Endothelial cell of umbilical vein (primary cell): Measurements from ENCODE around the gene TMEM181. TPM values are rescaled to one million over a fixed set of nuclear protein-coding genes. Genes with fewer than 3 reads are reported as not detected.

ENCODE experiments used
- BruUV-seq: library from RNA; stranded (reverse); fragments of 400-500 nt; replicated peaks from 2 replicates; lab custom pipeline; 2021; lab: Mats Ljungman, UMichigan
- CTCF ChIA-PET: fragments of 300-600, 350-600 bp; sonication (Branson Sonifier 250); formaldehyde crosslinking; loops from one replicate; lab custom pipeline; 2021; ENCODE audit warnings: antibody characterized with exemption, inconsistent platforms; lab: Charles Lee
- POLR2A ChIA-PET: fragments of 300-600, 350-600 bp; sonication (Branson Sonifier 250); formaldehyde crosslinking; loops from one replicate; lab custom pipeline; 2021; ENCODE audit warnings: antibody characterized with exemption, inconsistent platforms; lab: Charles Lee
- DNase-seq: peaks from one replicate; pipeline ENCODE4 v3.0.0-alpha.2; 2011; ENCODE audit warnings: low read depth, low spot score
- FAIRE-seq: peaks from 2 replicates; lab custom pipeline; 2011; peaks lifted over from hg19 to GRCh38; lab: Jason Lieb, UNC
- H2AFZ ChIP-seq: 2 replicates; pipeline ENCODE4 v1.6.0; 2012; ENCODE audit warnings: low read depth, low read length, control low read depth, inconsistent platforms
- H3K27ac ChIP-seq: 2 replicates; pipeline ENCODE4 v1.5.1; 2011; ENCODE audit warnings: low read depth, mild to moderate bottlenecking, control low read depth, low read length, moderate library complexity; ENCODE audit not compliant: insufficient read depth
- H3K27me3 ChIP-seq, 2 experiments: 2 replicates each; pipeline versions ENCODE4 v1.6.0 to v1.6.1; 2011; ENCODE audit warnings: low read length in 2 of 2, mixed read lengths in 1 of 2; ENCODE audit not compliant: control insufficient read depth in 2 of 2, insufficient read depth in 2 of 2
- H3K36me3 ChIP-seq, 2 experiments: 2 replicates in 1 of 2; 3 replicates in 1 of 2; pipeline ENCODE4 v1.5.1; 2011; ENCODE audit warnings: low read length in 2 of 2, mild to moderate bottlenecking in 1 of 2, moderate library complexity in 1 of 2; ENCODE audit not compliant: control insufficient read depth in 2 of 2, insufficient read depth in 2 of 2; ENCODE audit errors: extremely low read depth in 1 of 2
- H3K4me1 ChIP-seq: 3 replicates; pipeline ENCODE4 v1.5.1; 2011; ENCODE audit warnings: mild to moderate bottlenecking, low read length; ENCODE audit not compliant: control insufficient read depth, insufficient read depth; ENCODE audit errors: extremely low read depth
- H3K4me2 ChIP-seq: 2 replicates; pipeline ENCODE4 v1.6.1; 2011; ENCODE audit warnings: low read length, control low read depth, mixed read lengths; ENCODE audit not compliant: insufficient read depth
- H3K4me3 ChIP-seq, 3 experiments: fragments of 200-600 bp in 1 of 3; sonication (generic), shearing (Covaris generic) in 1 of 3; replicated peaks in 1 of 3; 2 replicates each; pipeline ENCODE4 v1.5.1; 2011 to 2016; ENCODE audit warnings: control low read depth in 3 of 3, low read length in 3 of 3, mild to moderate bottlenecking in 2 of 3, inconsistent platforms in 1 of 3, low read depth in 1 of 3, moderate library complexity in 1 of 3; ENCODE audit not compliant: insufficient read depth in 1 of 3
- H3K79me2 ChIP-seq: 2 replicates; pipeline ENCODE4 v1.6.0; 2012; ENCODE audit warnings: low read length, inconsistent platforms; ENCODE audit not compliant: control insufficient read depth, insufficient read depth
- H3K9ac ChIP-seq: replicated peaks from 2 replicates; pipeline ENCODE3; 2011; ENCODE audit warnings: low read length, control low read depth; ENCODE audit not compliant: insufficient read depth; ENCODE audit errors: extremely low read depth
- H3K9me1 ChIP-seq: replicated peaks from 3 replicates; pipeline ENCODE4 v1.6.0; 2011; ENCODE audit warnings: mild to moderate bottlenecking, low read length; ENCODE audit not compliant: control insufficient read depth, insufficient read depth; ENCODE audit errors: extremely low read depth
- H3K9me3 ChIP-seq: replicated peaks from 2 replicates; pipeline ENCODE4 v1.5.1; 2012; ENCODE audit warnings: low read length, inconsistent platforms; ENCODE audit not compliant: control insufficient read depth, insufficient read depth
- H4K20me1 ChIP-seq: replicated peaks from 2 replicates; pipeline ENCODE3; 2011; ENCODE audit warnings: mild to moderate bottlenecking, low read length; ENCODE audit not compliant: control insufficient read depth, insufficient read depth; ENCODE audit errors: extremely low read depth
- CTCF ChIP-seq, 2 donors: IDR thresholded peaks; 1 replicate in 1 of 2; 2 replicates in 1 of 2; pipeline ENCODE4 v1.5.1; 2011; ENCODE audit warnings: low read length in 2 of 2, mild to moderate bottlenecking in 2 of 2, moderate library complexity in 2 of 2, control low read depth in 1 of 2, inconsistent platforms in 1 of 2, low read depth in 1 of 2; ENCODE audit not compliant: insufficient read depth in 1 of 2; ENCODE audit errors: extremely low read depth in 1 of 2
- EZH2 ChIP-seq: IDR thresholded peaks from 2 replicates; pipeline ENCODE4 v1.6.1; 2012; ENCODE audit warnings: borderline replicate concordance, low read depth, mild to moderate bottlenecking, moderate library complexity, low read length, inconsistent platforms; ENCODE audit not compliant: severe bottlenecking
- FOS ChIP-seq: IDR thresholded peaks from 2 replicates; pipeline ENCODE4 v1.6.1; 2011; ENCODE audit warnings: mild to moderate bottlenecking, low read length, moderate library complexity, borderline replicate concordance; ENCODE audit not compliant: insufficient read depth
- GATA2 ChIP-seq: IDR thresholded peaks from 2 replicates; pipeline ENCODE4 v1.7.0; 2011; ENCODE audit warnings: low read depth, mild to moderate bottlenecking, moderate library complexity, mixed read lengths, low read length; ENCODE audit not compliant: insufficient read length, insufficient read depth
- JUN ChIP-seq: IDR thresholded peaks from 2 replicates; pipeline ENCODE4 v1.6.1; 2011; ENCODE audit warnings: borderline replicate concordance, low read depth; ENCODE audit not compliant: insufficient read length, insufficient read depth
- MAX ChIP-seq: IDR thresholded peaks from 2 replicates; pipeline ENCODE4 v1.6.1; 2011; ENCODE audit not compliant: insufficient read depth, insufficient read length
- MYC ChIP-seq: IDR thresholded peaks from one replicate; pipeline ENCODE4 v1.6.1; 2011; ENCODE audit warnings: mild to moderate bottlenecking, low read depth, low read length
- POLR2A ChIP-seq: IDR thresholded peaks from 2 replicates; pipeline ENCODE4 v1.6.1; 2012; ENCODE audit warnings: low read depth, mild to moderate bottlenecking, control low read depth, low read length
- POLR2AphosphoS5 ChIP-seq: IDR thresholded peaks from 2 replicates; pipeline ENCODE4 v1.6.1; 2012; ENCODE audit warnings: low read depth, mild to moderate bottlenecking, control low read depth, low read length, moderate library complexity; ENCODE audit not compliant: insufficient read depth
- dilution Hi-C: fragments of 300-500 bp; cut with MboI; formaldehyde crosslinking; loops from one replicate; pipeline ENCODE4 v1.15.0; 2019; ENCODE audit warnings: low sequenced_read_pairs; ENCODE audit not compliant: extremely low pct_ligation_motif_present
- intact Hi-C: fragments of 100-400 bp; cut with micrococcal nuclease; formaldehyde crosslinking; loops from one replicate; pipeline ENCODE4 v1.10.0; 2022
- polyA plus RNA-seq, 4 experiments: library from polyadenylated mRNA; depleted of rRNA in 3 of 4; stranded (reverse) in 3 of 4; unstranded in 1 of 4; fragments of >200 nt; gene quantifications; 2 replicates each; pipeline versions ENCODE4 v1.2.1 to v1.2.3, GENCODE V29; 2011 to 2012; ENCODE audit warnings: missing spikeins in 1 of 4
- total RNA-seq: library from RNA; stranded (reverse); gene quantifications from 2 replicates; pipeline ENCODE4 v1.2.3, GENCODE V29; 2021

Gene TMEM181
- total and polyA plus RNA-seq, 2 donors (not counting 3 experiments of a cell fraction or from before 2014, with no cell fraction given), result 21.7 to 33.5 TPM

GRCh38 chr6:158625881-158626305, 66.0 kb downstream of the TMEM181 start:
- peaks cover 9% of the 10 kb centered on the region for H3K4me1 ChIP-seq
- no peak overlapping the region for H3K4me3 ChIP-seq
- intact Hi-C loops (no loop called here), dilution Hi-C loops (no loop called here)
- no peaks in the 10 kb centered on the region for H3K9me3 ChIP-seq
- no peak overlapping the region for H3K27ac ChIP-seq
- ChIA-PET POLR2A (no interaction called here), CTCF (interaction anchor here (1.0 to 2.2 kb wide), 3 partner anchors 21 to 408 kb away, joined by 3 to 7 read pairs (median 6); no protein-coding TSS in a partner anchor)
- no peaks in the 10 kb centered on the region for H3K27me3 ChIP-seq
- H2AFZ ChIP-seq, result no peak overlapping the region
- DNase-seq (no peak), FAIRE-seq (no peak)
- H3K9me1 ChIP-seq, result no peaks in the 10 kb centered on the region
- no peak overlapping the region for H3K4me2 ChIP-seq
- H3K79me2 ChIP-seq, result no peaks in the 10 kb centered on the region
- H4K20me1 ChIP-seq, result no peaks in the 10 kb centered on the region
- H3K36me3 ChIP-seq, result peaks cover 6 to 35% of the 10 kb centered on the region in 2 experiments
- TF ChIP-seq JUN (no peak), EZH2 (no peak), POLR2A (no peak), CTCF (IDR thresholded peaks at IDR 0.05; ENCODE audit: extremely low read depth in 1 of 2, insufficient read depth in 1 of 2, low read depth in 1 of 2, low read length in 2 of 2) (no peak), POLR2AphosphoS5 (no peak), FOS (no peak), MYC (no peak), GATA2 (no peak), MAX (no peak)
- H3K9ac ChIP-seq, result no peak overlapping the region
- BruUV-seq, result no TSS peak
